NT2/D1 (cell line): ENCODE data around the gene EXT2.

Experiments used
- SUZ12 ChIP-seq: IDR thresholded peaks from 2 replicates; pipeline ENCODE4 v1.6.1; 2011; ENCODE audit not compliant: insufficient read length, insufficient read depth; ENCODE audit errors: extremely low read depth
- YY1 ChIP-seq: IDR thresholded peaks from 2 replicates; pipeline ENCODE4 v1.6.1; 2011; ENCODE audit not compliant: insufficient read length, insufficient read depth
- ZNF274 ChIP-seq: IDR thresholded peaks from 2 replicates; pipeline ENCODE4 v1.6.1; 2011; ENCODE audit warnings: mild to moderate bottlenecking, low read depth, low read length

- no peak for TF ChIP-seq YY1
- TF ChIP-seq SUZ12, result no peak
- TF ChIP-seq ZNF274, result no peak
Observed at GRCh38 chr11:44065841-44066731, 29.4 kb upstream of the EXT2 start, which contains the start of gene ACCS.
